ENCODE results near the gene TMEM225B. TPM values are rescaled to one million over a fixed set of nuclear protein-coding genes. Genes with fewer than 3 reads are reported as not detected.

TMEM225B gene
- total and polyA plus RNA-seq, 2 donors (not counting 1 experiment from before 2014, with no cell fraction given) = 0.86 to 0.95 TPM

DNA sequence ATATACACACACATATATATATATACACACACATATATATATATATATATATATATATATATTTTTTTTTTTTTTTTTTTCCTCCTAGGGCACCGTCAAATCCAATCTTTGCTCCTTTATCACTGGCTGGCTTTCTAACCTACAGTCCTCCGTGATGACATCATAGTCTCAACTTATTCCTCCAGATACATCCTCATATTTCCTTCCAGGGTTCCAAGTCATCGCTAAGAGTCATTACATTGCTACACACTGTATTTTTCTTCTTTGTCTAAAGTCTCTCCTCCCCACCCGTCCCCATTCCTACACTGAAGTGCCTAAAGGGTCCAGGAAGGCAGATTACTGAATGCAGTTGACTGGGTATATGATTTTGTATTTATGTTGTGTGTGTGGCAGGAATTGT, 45.0 kb upstream of the TMEM225B start:
- H3K79me2 ChIP-seq (ENCODE audit: control insufficient read depth, insufficient read depth, low read length) = peaks cover 81% of the 10 kb centered on the region
- Mint-ChIP-seq H3K27ac (peak overlapping the region; percentile 1), H3K27me3 (no peaks in the 10 kb centered on the region), H3K9me3 (ENCODE audit: insufficient read depth) (no peaks in the 10 kb centered on the region), H3K4me3 (peak overlapping the region; percentile 26), H3K4me1 (peaks cover 44% of the 10 kb centered on the region)
- DNase-seq (no peak), ATAC-seq (ENCODE audit: low read depth) (no peak)
- no peak overlapping the region for H2AFZ ChIP-seq (ENCODE audit: insufficient read depth, low read depth, low read length, poor library complexity, severe bottlenecking)
- no peak overlapping the region for H3K4me3 ChIP-seq (ENCODE audit: control extremely low read depth in 1 of 5, extremely low read depth in 1 of 5, insufficient read depth in 1 of 5, low read depth in 2 of 5, low read length in 4 of 5)
- H3K36me3 ChIP-seq (replicated peaks in 1 of 2; ENCODE audit: control extremely low read depth in 1 of 2, control insufficient read depth in 1 of 2, extremely low read depth in 1 of 2, insufficient read depth in 2 of 2, low read length in 1 of 2) = peaks cover 2 to 17% of the 10 kb centered on the region in 2 experiments
- H3K4me1 ChIP-seq (ENCODE audit: control insufficient read depth in 2 of 2, insufficient read depth in 2 of 2, low read length in 2 of 2) = peaks cover 24 to 31% of the 10 kb centered on the region in 2 donors
- H3K9ac ChIP-seq (ENCODE audit: low read length) = no peak overlapping the region
- H3K27me3 ChIP-seq (replicated peaks in 1 of 4; ENCODE audit: control extremely low read depth in 1 of 4, control insufficient read depth in 3 of 4, insufficient read depth in 4 of 4, low read length in 3 of 4) = no peaks in the 10 kb centered on the region
- POLR2A ChIA-PET = no interaction called here
- intact Hi-C loops (cut with micrococcal nuclease) = loop anchor here (10.0 kb wide), 1 partner anchor 178 kb away; the partner anchor contains the start of gene ARPC1B
- 100% methylated on average over 1 of the region's 4 CpGs for WGBS (ENCODE audit: insufficient coverage)
- peaks cover 6% of the 10 kb centered on the region for H4K20me1 ChIP-seq (ENCODE audit: control insufficient read depth, insufficient read depth, low read length, poor library complexity, severe bottlenecking)
- TF ChIP-seq EZH2 (IDR thresholded peaks at IDR 0.05; ENCODE audit: borderline replicate concordance, insufficient read depth, low read depth, low read length, poor library complexity, severe bottlenecking) = no peak
- TF ChIP-seq, protein P1, sequence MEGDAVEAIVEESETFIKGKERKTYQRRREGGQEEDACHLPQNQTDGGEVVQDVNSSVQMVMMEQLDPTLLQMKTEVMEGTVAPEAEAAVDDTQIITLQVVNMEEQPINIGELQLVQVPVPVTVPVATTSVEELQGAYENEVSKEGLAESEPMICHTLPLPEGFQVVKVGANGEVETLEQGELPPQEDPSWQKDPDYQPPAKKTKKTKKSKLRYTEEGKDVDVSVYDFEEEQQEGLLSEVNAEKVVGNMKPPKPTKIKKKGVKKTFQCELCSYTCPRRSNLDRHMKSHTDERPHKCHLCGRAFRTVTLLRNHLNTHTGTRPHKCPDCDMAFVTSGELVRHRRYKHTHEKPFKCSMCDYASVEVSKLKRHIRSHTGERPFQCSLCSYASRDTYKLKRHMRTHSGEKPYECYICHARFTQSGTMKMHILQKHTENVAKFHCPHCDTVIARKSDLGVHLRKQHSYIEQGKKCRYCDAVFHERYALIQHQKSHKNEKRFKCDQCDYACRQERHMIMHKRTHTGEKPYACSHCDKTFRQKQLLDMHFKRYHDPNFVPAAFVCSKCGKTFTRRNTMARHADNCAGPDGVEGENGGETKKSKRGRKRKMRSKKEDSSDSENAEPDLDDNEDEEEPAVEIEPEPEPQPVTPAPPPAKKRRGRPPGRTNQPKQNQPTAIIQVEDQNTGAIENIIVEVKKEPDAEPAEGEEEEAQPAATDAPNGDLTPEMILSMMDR (IDR thresholded peaks at IDR 0.05) = no peak
- H3K4me2 ChIP-seq (replicated peaks; ENCODE audit: low read depth, low read length, poor library complexity, severe bottlenecking) = no peak overlapping the region
- H3K27ac ChIP-seq (ENCODE audit: low read length in 2 of 2) = peak overlapping the region in 1 of 2 donors; percentile 19
- CTCF ChIA-PET = no interaction called here
- H3K9me3 ChIP-seq (ENCODE audit: control extremely low read depth in 1 of 3, control insufficient read depth in 2 of 3, insufficient read depth in 1 of 3, low read length in 2 of 3) = no peaks in the 10 kb centered on the region

DNA sequence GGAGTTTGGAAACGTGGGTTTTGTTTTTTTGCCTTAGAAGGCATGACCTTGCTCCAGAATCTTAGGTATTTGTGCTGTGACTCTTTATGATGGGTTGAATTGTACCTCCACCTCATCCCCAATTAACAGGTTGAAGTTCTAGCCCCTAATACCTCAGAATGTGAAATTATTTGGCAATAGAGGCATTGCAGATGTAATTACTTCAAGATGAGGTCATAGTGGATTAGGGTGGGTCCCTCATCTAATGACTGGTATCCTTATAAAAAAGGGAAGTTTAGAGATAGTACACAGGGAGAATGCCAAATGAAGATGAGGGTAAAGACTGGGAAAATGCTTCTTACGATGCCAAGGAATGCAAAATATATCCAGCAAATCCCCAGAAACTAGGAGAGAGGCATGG, 43.1 kb upstream of the TMEM225B start:
- Histone ChIP-seq H3K4me2 (replicated peaks; ENCODE audit: low read depth, low read length, poor library complexity, severe bottlenecking) (no peak overlapping the region), H4K20me1 (ENCODE audit: control insufficient read depth, insufficient read depth, low read length, poor library complexity, severe bottlenecking) (peaks cover 6% of the 10 kb centered on the region), H3K4me1 (ENCODE audit: control insufficient read depth in 2 of 2, insufficient read depth in 2 of 2, low read length in 2 of 2) (peaks cover 32 to 40% of the 10 kb centered on the region in 2 donors), H3K27me3 (replicated peaks in 1 of 4; ENCODE audit: control extremely low read depth in 1 of 4, control insufficient read depth in 3 of 4, insufficient read depth in 4 of 4, low read length in 3 of 4) (no peaks in the 10 kb centered on the region), H3K9ac (ENCODE audit: low read length) (no peak overlapping the region), H3K27ac (ENCODE audit: low read length in 2 of 2) (peak overlapping the region in 1 of 2 donors; percentile 42), H3K9me3 (ENCODE audit: control extremely low read depth in 1 of 3, control insufficient read depth in 2 of 3, insufficient read depth in 1 of 3, low read length in 2 of 3) (no peaks in the 10 kb centered on the region), H3K79me2 (ENCODE audit: control insufficient read depth, insufficient read depth, low read length) (peaks cover 94% of the 10 kb centered on the region), H3K36me3 (replicated peaks in 1 of 2; ENCODE audit: control extremely low read depth in 1 of 2, control insufficient read depth in 1 of 2, extremely low read depth in 1 of 2, insufficient read depth in 2 of 2, low read length in 1 of 2) (peaks cover 0 to 13% of the 10 kb centered on the region in 2 experiments), H2AFZ (ENCODE audit: insufficient read depth, low read depth, low read length, poor library complexity, severe bottlenecking) (no peak overlapping the region), H3K4me3 (ENCODE audit: control extremely low read depth in 1 of 5, extremely low read depth in 1 of 5, insufficient read depth in 1 of 5, low read depth in 2 of 5, low read length in 4 of 5) (no peak overlapping the region)
- Mint-ChIP-seq H3K27me3 (no peaks in the 10 kb centered on the region), H3K27ac (peak overlapping the region; percentile 3), H3K9me3 (ENCODE audit: insufficient read depth) (no peaks in the 10 kb centered on the region), H3K4me1 (peaks cover 45% of the 10 kb centered on the region), H3K4me3 (no peak overlapping the region)
- ATAC-seq (ENCODE audit: low read depth) (no peak), DNase-seq (no peak)
- ChIA-PET POLR2A (no interaction called here), CTCF (no interaction called here)
- WGBS (ENCODE audit: insufficient coverage) = no CpG with 5 or more reads among the region's 2 CpGs
- intact Hi-C loops (cut with micrococcal nuclease) = loop anchor here (10.0 kb wide), 1 partner anchor 180 kb away; the partner anchor contains the start of gene ARPC1B
- no peak for TF ChIP-seq EZH2 (IDR thresholded peaks at IDR 0.05; ENCODE audit: borderline replicate concordance, insufficient read depth, low read depth, low read length, poor library complexity, severe bottlenecking)
- TF ChIP-seq, protein P1 (IDR thresholded peaks at IDR 0.05) = no peak

Data from B cell (primary cell).